Psoas muscle (tissue), 8 donors: ENCODE results near the gene SPSB1. TPM values are rescaled to one million over a fixed set of nuclear protein-coding genes. Genes with fewer than 3 reads are reported as not detected.

ENCODE experiments used
- ATAC-seq, 4 donors: fragments of 200-7000 bp; cut with Tn5 transposase; one replicate each; pipeline ENCODE4 v1.9.1; 2020; ENCODE audit warnings: moderate library complexity in 3 of 4, mild to moderate bottlenecking in 2 of 4
- DNase-seq, 2 donors: peaks; one replicate each; pipeline ENCODE4 v3.0.0-alpha.2; 2020
- H3K27ac ChIP-seq: fragments of 200-600 bp; one replicate; pipeline ENCODE4 v1.8.0; 2022
- H3K27me3 ChIP-seq, 3 donors: fragments of 200-600 bp in 1 of 3; one replicate each; pipeline versions ENCODE4 v1.6.1 to v1.8.0; 2013 to 2022; ENCODE audit warnings: low read length in 2 of 3, mild to moderate bottlenecking in 2 of 3, moderate library complexity in 1 of 3; ENCODE audit not compliant: insufficient read depth in 3 of 3
- H3K36me3 ChIP-seq, 2 donors: fragments of 200-600 bp in 1 of 2; one replicate each; pipeline versions ENCODE4 v1.6.1 to v1.8.0; 2013 to 2022; ENCODE audit warnings: low read depth in 1 of 2, mild to moderate bottlenecking in 1 of 2, moderate library complexity in 1 of 2; ENCODE audit not compliant: insufficient read depth in 1 of 2
- H3K4me1 ChIP-seq: fragments of 200-600 bp; one replicate; pipeline ENCODE4 v1.8.0; 2022
- H3K4me3 ChIP-seq: fragments of 200-600 bp; one replicate; pipeline ENCODE4 v1.8.0; 2022; ENCODE audit warnings: mild to moderate bottlenecking
- H3K9me3 ChIP-seq: fragments of 200-600 bp; one replicate; pipeline ENCODE4 v1.8.0; 2022
- WGBS, 3 donors: extraction: QIAGEN DNeasy Blood & Tissue Kit; methylation state at CpG; one replicate each; pipeline versions ENCODE4 v1.1.6 to v1.1.7; 2013; 5-methylcytosine and 5-hydroxymethylcytosine counted together
- intact Hi-C, 2 donors: fragments of 100-400 bp; cut with DNase I; formaldehyde crosslinking; loops; one replicate each; pipeline versions ENCODE4 v1.11.0 to v1.14.2; 2022
- polyA plus RNA-seq, 3 donors: library from polyadenylated mRNA; stranded (reverse); fragments of 200-250 nt; gene quantifications; one replicate each; pipeline ENCODE4 v1.2.3, GENCODE V29; 2013
- total RNA-seq, 4 donors: library from RNA; stranded (reverse); fragmentation: NEBNext Ultra II Directional in 2 of 4; extraction: Animal tissue kit (Norgen Biotek cat#: 25700) in 2 of 4; gene quantifications; one replicate each; pipeline versions ENCODE4 v1.2.1 to v1.2.4, GENCODE V29; 2021 to 2023
- TF ChIP-seq, protein P1 (sequence below): fragments of 200-600 bp; IDR thresholded peaks from one replicate; pipeline ENCODE4 v1.8.0; 2022; ENCODE audit warnings: antibody characterized with exemption
- donor health status: healthy with polysubstance abuse.
- donor health status: DM: no; HTN: no; CAD: no; lungs with moderate emphysema.
- donor health status: Bipolar disorder and iron deficiency.
- donor health status: healthy.
- donor health status: DM: yes; HTN: yes; CAD: no.
- donor health status: DM: no; HTN: no; CAD: no.
- donor health status: DM: no; HTN: no; CAD: no.
- donor health status: DM: yes; HTN: yes; CAD: no.

SPSB1 gene
- total and polyA plus RNA-seq, 7 donors = 12.0 to 60.7 (median 31.3) TPM

DNA sequence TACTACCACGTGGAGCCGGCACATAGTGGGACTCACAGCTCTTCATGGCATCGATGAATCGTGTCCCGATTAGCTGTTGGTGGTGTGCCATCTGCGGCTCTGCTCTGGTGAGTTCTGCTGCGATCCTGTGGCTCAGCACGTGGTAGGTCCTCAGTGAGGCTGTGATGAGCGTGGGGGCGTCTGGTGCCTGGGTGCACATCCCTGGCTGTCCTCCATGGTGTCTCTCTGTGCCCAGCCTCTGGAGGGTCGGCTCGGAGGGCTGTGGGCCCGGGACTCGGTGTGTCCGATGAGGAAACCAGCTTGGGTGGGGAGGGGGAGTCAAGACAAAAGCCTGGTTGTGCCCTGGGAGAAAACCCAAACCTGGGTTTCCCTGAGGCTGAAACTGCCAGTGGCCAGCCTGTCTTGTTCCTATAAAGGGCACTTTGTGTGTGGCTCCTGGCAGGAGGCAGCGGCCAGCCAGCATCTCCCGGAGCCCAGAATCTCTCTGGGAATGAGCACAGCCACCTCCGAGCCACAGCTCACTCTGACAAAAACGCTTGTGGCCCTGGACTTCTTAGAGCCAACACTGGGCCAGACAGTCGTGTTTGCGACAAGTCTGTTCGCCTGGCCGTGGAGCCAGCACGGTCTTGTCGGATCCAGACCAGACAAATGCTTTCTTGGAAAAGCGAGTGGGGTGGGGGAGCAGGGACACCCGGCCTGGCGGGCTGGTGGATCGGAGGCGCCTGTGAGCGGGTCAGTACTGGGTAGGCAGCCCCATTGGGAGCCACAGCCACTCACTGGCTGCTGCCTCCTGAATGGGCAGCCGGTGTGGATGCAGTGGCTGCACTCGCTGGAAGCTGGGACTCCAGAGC is 31.8 kb downstream of the SPSB1 start:
- TF ChIP-seq, protein P1, sequence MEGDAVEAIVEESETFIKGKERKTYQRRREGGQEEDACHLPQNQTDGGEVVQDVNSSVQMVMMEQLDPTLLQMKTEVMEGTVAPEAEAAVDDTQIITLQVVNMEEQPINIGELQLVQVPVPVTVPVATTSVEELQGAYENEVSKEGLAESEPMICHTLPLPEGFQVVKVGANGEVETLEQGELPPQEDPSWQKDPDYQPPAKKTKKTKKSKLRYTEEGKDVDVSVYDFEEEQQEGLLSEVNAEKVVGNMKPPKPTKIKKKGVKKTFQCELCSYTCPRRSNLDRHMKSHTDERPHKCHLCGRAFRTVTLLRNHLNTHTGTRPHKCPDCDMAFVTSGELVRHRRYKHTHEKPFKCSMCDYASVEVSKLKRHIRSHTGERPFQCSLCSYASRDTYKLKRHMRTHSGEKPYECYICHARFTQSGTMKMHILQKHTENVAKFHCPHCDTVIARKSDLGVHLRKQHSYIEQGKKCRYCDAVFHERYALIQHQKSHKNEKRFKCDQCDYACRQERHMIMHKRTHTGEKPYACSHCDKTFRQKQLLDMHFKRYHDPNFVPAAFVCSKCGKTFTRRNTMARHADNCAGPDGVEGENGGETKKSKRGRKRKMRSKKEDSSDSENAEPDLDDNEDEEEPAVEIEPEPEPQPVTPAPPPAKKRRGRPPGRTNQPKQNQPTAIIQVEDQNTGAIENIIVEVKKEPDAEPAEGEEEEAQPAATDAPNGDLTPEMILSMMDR = no peak
- Histone ChIP-seq H3K27me3 (no peaks in the 10 kb centered on the region), H3K27ac (no peak overlapping the region), H3K4me1 (peaks cover 14% of the 10 kb centered on the region), H3K36me3 (no peaks in the 10 kb centered on the region), H3K4me3 (no peak overlapping the region), H3K9me3 (no peaks in the 10 kb centered on the region)
- intact Hi-C loops = no loop called here
- no peak for ATAC-seq
- 70 to 84% (median 70%) methylated on average over 33 of the region's 33 CpGs for WGBS, 3 donors
- no peak for DNase-seq

DNA sequence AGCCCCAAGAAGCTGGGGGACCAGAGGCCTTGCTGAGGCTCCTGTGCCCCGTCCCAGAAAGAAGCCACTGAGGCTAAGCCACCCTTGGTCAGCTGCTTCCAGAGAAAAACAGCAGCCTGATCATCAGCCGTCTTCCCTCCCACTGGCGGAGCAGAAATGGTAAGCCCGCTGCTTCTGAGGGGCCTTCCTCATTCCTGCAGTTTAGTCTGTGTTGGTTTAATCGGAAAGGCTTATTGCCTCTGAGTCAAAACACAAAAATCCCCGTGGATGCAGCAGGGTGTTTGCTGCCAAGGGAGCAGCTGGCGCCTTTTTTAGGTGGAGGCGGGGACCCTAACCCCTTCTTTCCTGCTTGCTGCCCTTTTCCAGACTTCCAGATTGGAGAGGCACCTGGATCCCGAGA is 33.9 kb downstream of the SPSB1 start:
- intact Hi-C loops = no loop called here
- 65 to 69% (median 68%) methylated on average over 9 of the region's 9 CpGs for WGBS, 3 donors
- no peak for DNase-seq
- Histone ChIP-seq H3K4me3 (no peak overlapping the region), H3K4me1 (peaks cover 22% of the 10 kb centered on the region), H3K27ac (no peak overlapping the region), H3K9me3 (no peaks in the 10 kb centered on the region), H3K36me3 (no peaks in the 10 kb centered on the region), H3K27me3 (no peaks in the 10 kb centered on the region)
- TF ChIP-seq, protein P1 = no peak
- no peak for ATAC-seq

DNA sequence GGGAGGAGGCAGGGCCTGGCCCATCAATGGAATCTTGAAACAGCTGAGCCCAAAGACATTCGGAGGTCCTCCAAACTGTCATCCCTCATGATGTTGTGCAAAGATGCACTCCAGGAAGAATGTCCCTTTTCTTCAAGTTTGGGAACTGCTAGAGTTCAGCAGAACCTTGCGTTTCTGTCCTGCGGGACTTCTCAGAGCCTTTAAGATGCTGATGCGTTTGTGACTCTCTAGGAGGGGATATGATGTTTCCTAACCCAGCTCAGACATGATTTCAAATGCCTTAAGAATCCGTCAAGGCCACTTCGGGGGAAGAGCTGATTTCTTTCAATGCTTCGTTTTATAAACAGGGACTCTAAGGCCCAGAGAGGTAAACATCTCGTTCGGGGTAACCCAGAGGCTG is 35.5 kb downstream of the SPSB1 start:
- no peaks in the 10 kb centered on the region for H3K9me3 ChIP-seq
- no peak overlapping the region for H3K4me3 ChIP-seq
- 91 to 93% (median 92%) methylated on average over 9 of the region's 9 CpGs for WGBS, 3 donors
- DNase-seq (no peak), ATAC-seq (no peak)
- H3K27me3 ChIP-seq = no peaks in the 10 kb centered on the region
- peaks cover 15% of the 10 kb centered on the region for H3K4me1 ChIP-seq
- H3K36me3 ChIP-seq = no peaks in the 10 kb centered on the region
- TF ChIP-seq, protein P1 = no peak
- intact Hi-C loops = no loop called here
- no peak overlapping the region for H3K27ac ChIP-seq

DNA sequence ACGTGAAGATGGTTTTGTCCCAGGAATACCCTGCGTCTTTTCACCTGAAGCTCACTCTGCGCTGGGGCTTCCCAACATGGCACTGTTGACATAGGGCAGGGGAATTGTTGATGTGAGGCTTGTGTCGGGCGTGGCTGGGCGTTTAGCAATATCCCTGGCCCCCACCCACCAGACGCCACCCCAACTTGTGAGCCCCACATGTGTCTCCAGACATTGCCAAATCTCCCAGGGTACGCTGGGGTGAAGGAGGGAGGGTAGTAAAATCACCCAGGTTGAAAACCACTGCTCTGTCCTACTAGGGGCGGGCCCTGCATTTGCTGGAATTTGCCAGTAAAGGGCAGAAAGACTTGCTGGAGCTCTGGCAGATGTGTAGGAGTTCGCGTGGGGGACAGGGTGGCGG is 36.0 kb downstream of the SPSB1 start:
- DNase-seq (no peak), ATAC-seq (no peak)
- Histone ChIP-seq H3K27me3 (no peaks in the 10 kb centered on the region), H3K36me3 (no peaks in the 10 kb centered on the region), H3K4me3 (no peak overlapping the region), H3K4me1 (peaks cover 15% of the 10 kb centered on the region), H3K27ac (no peak overlapping the region), H3K9me3 (no peaks in the 10 kb centered on the region)
- 94 to 96% (median 96%) methylated on average over 12 of the region's 12 CpGs for WGBS, 3 donors
- TF ChIP-seq, protein P1 = no peak
- intact Hi-C loops = no loop called here

DNA sequence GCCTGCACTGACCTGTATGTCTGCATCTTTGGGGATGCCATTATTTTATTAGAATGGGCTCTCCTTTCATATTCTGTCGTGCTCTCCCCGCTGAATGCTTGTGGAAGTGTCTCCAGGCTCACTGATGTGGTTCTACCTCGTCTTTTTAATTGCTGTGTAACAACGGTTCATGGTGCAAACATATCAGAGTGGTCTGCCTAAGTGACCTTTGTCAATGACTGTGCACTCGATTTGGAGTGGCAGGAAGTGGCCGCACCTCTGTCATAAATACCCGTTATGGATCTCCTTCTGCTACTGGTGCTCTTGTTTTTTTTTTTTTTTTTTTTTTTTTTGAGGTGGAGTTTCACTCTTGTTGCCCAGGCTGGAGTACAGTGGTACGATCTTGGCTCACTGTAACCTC is 38.3 kb downstream of the SPSB1 start:
- Histone ChIP-seq H3K9me3 (no peaks in the 10 kb centered on the region), H3K27me3 (no peaks in the 10 kb centered on the region), H3K27ac (no peak overlapping the region), H3K4me1 (peaks cover 8% of the 10 kb centered on the region), H3K36me3 (no peaks in the 10 kb centered on the region), H3K4me3 (no peak overlapping the region)
- ATAC-seq (no peak), DNase-seq (no peak)
- TF ChIP-seq, protein P1 = no peak
- WGBS, 3 donors = 79 to 84% (median 81%) methylated on average over 8 of the region's 8 CpGs
- intact Hi-C loops = no loop called here
